H1 (cell line): ENCODE measurements around the gene SOHLH1. TPM values are rescaled to one million over a fixed set of nuclear protein-coding genes. Genes with fewer than 3 reads are reported as not detected.

ENCODE experiments used
- SIX5 ChIP-seq: IDR thresholded peaks from 2 replicates; pipeline ENCODE4 v1.6.1; 2011; ENCODE audit warnings: mild to moderate bottlenecking, low read depth, low read length
- polyA plus RNA-seq, 7 experiments: library from polyadenylated mRNA; depleted of rRNA in 3 of 7; stranded (reverse) in 5 of 7; unstranded in 2 of 7; fragments of >200 nt in 5 of 7; fragments of 200-250 nt in 2 of 7; gene quantifications; 1 replicate in 5 of 7; 2 replicates in 1 of 7; 4 replicates in 1 of 7; pipeline versions ENCODE4 v1.2.1 to v1.2.3, GENCODE V29; 2011 to 2013; ENCODE audit warnings: missing spikeins in 2 of 7, mixed read lengths in 2 of 7
- total RNA-seq: library from RNA; stranded (reverse); fragmentation: NEBNext Ultra II Directional; extraction: Animal tissue kit (Norgen Biotek cat#: 25700); gene quantifications from 2 replicates; pipeline ENCODE4 v1.2.1, GENCODE V29; 2021
- TF ChIP-seq, protein P1 (sequence below): IDR thresholded peaks from 2 replicates; pipeline ENCODE4 v1.6.1; 2012; ENCODE audit warnings: inconsistent platforms
- TF ChIP-seq, protein P2 (sequence below): IDR thresholded peaks from 2 replicates; pipeline ENCODE4 v1.6.1; 2012; ENCODE audit warnings: inconsistent platforms

The SOHLH1 gene
- total and polyA plus RNA-seq, 2 of the 8 experiments (the other 6 are each of a cell fraction or from before 2014, with no cell fraction given): 0.11 TPM; not detected in 1

DNA sequence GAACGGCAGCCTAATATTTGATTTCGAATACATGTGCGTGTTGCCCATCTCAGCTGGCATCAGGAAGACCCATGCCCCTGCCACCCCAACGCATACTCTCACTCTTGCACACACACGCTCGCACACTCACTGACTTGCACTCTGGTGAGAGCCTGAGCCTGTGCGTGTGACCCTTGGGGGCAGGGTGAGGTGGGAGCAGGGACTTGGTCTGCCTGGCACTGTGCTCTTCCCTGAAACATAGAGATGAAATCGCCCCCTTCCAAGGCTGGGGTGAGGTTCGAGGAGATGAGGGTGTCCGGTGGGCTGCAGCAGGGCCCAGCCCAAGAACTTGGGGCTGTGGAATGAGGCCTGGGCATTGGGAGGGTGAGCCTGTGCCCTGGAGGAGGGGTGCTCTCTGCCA lies 35.0 kb downstream of the SOHLH1 start (continued):
- TF ChIP-seq, protein P1, sequence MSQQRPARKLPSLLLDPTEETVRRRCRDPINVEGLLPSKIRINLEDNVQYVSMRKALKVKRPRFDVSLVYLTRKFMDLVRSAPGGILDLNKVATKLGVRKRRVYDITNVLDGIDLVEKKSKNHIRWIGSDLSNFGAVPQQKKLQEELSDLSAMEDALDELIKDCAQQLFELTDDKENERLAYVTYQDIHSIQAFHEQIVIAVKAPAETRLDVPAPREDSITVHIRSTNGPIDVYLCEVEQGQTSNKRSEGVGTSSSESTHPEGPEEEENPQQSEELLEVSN: no peak
- TF ChIP-seq SIX5: no peak
- TF ChIP-seq, protein P2, sequence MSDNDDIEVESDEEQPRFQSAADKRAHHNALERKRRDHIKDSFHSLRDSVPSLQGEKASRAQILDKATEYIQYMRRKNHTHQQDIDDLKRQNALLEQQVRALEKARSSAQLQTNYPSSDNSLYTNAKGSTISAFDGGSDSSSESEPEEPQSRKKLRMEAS: no peak
